Sciatic nerve (tissue), 2 donors: ENCODE data around the gene VWA3B. TPM values are rescaled to one million over a fixed set of nuclear protein-coding genes. Genes with fewer than 3 reads are reported as not detected.
"Not testable (repeated sequence)": the region's sequence is repeated elsewhere in the genome, so short reads cannot be mapped to it uniquely, and the experiment has no call there.

Experiments used
- ATAC-seq: fragments of 200-7000 bp; cut with Tn5 transposase; one replicate; pipeline ENCODE4 v1.9.1; 2020; ENCODE audit warnings: mild to moderate bottlenecking, moderate library complexity
- DNase-seq: peaks from one replicate; pipeline ENCODE4 v3.0.0-alpha.2; 2020; ENCODE audit warnings: low spot score
- intact Hi-C: fragments of 100-400 bp; cut with DNase I; formaldehyde crosslinking; loops from one replicate; pipeline ENCODE4 v1.14.2; 2022
- total RNA-seq: library from RNA; stranded (reverse); fragmentation: NEBNext Ultra II Directional; extraction: Animal tissue kit (Norgen Biotek cat#: 25700); gene quantifications from one replicate; pipeline ENCODE4 v1.2.1, GENCODE V29; 2021
- donor health status: DM: no; HTN: no; CAD: no.
- donor health status: DM: no; HTN: no; CAD: no.

VWA3B gene
- total RNA-seq, 1 donor from 2014 or later = 0.80 TPM

- ATAC-seq (no peak), DNase-seq (no peak)
- intact Hi-C loops = no loop called here
Measured at GRCh38 chr2:98212092-98213000, 125.4 kb downstream of the VWA3B start.

GRCh38 chr2:98216616-98217015 lies 129.6 kb downstream of the VWA3B start:
- intact Hi-C loops = no loop called here
- ATAC-seq (no peak), DNase-seq (no peak)

- intact Hi-C loops = no loop called here
- ATAC-seq (no peak), DNase-seq (no peak)
Measured at GRCh38 chr2:98219152-98219551, 132.2 kb downstream of the VWA3B start.

- intact Hi-C loops = no loop called here
- DNase-seq (no peak), ATAC-seq (no peak)
Measured at GRCh38 chr2:98233941-98234340, 147.0 kb downstream of the VWA3B start.

- intact Hi-C loops = no loop called here
- ATAC-seq (no peak), DNase-seq (no peak)
Measured at GRCh38 chr2:98234776-98235175, 147.8 kb downstream of the VWA3B start.

- intact Hi-C loops = no loop called here
- no peak for DNase-seq
- no peak for ATAC-seq
Measured at GRCh38 chr2:98236935-98237334, 150.0 kb downstream of the VWA3B start.

- DNase-seq (no peak), ATAC-seq (no peak)
- intact Hi-C loops = no loop called here
Measured at GRCh38 chr2:98240786-98241398, 153.9 kb downstream of the VWA3B start.

- ATAC-seq = no peak
- DNase-seq = no peak
- intact Hi-C loops = no loop called here
Measured at GRCh38 chr2:98241592-98241991, 154.6 kb downstream of the VWA3B start.

- ATAC-seq = no peak
- intact Hi-C loops = no loop called here
- no peak for DNase-seq
Measured at GRCh38 chr2:98242003-98242402, 155.0 kb downstream of the VWA3B start.

- no peak for ATAC-seq
- no peak for DNase-seq
- intact Hi-C loops = no loop called here
Measured at GRCh38 chr2:98245491-98245890, 158.5 kb downstream of the VWA3B start.

- DNase-seq = no peak
- no peak for ATAC-seq
- intact Hi-C loops = no loop called here
Measured at GRCh38 chr2:98247383-98247782, 160.4 kb downstream of the VWA3B start.

GRCh38 chr2:98252038-98252773 lies 165.2 kb downstream of the VWA3B start:
- no peak for DNase-seq
- ATAC-seq = no peak

GRCh38 chr2:98253461-98254070 lies 166.6 kb downstream of the VWA3B start:
- intact Hi-C loops = no loop called here
- DNase-seq = no peak
- peak; percentile 22 for ATAC-seq

More at GRCh38 chr2:98252038-98252773, 165.2 kb downstream of the VWA3B start:
- intact Hi-C loops = no loop called here

GRCh38 chr2:98254504-98255059 lies 167.6 kb downstream of the VWA3B start:
- intact Hi-C loops = no loop called here
- ATAC-seq (no peak), DNase-seq (no peak)

- intact Hi-C loops = no loop called here
- DNase-seq (no peak), ATAC-seq (no peak)
Measured at GRCh38 chr2:98258906-98259305, 171.9 kb downstream of the VWA3B start.

- ATAC-seq (no peak), DNase-seq (no peak)
- intact Hi-C loops = no loop called here
Measured at GRCh38 chr2:98263362-98263761, 176.4 kb downstream of the VWA3B start.

GRCh38 chr2:98268225-98268624 lies 181.3 kb downstream of the VWA3B start:
- DNase-seq, intact Hi-C loops, ATAC-seq: not testable (repeated sequence)

- ATAC-seq = no peak
- DNase-seq = no peak
- intact Hi-C loops = no loop called here
Measured at GRCh38 chr2:98269274-98269673, 182.3 kb downstream of the VWA3B start.

- DNase-seq (no peak), ATAC-seq (no peak)
- intact Hi-C loops = no loop called here
Measured at GRCh38 chr2:98269830-98270229, 182.9 kb downstream of the VWA3B start.
